Adrenal gland (tissue), 12 donors: ENCODE data around the gene DDX27. TPM values are rescaled to one million over a fixed set of nuclear protein-coding genes. Genes with fewer than 3 reads are reported as not detected.

Source experiments
- DNase-seq, 7 donors: peaks; one replicate each; pipeline ENCODE4 v3.0.0-alpha.2; 2019 to 2020
- H3K27ac ChIP-seq, 5 donors: fragments of 200-600 bp; sonication (generic) in 4 of 5; 1 replicate in 3 of 5; 2 replicates in 2 of 5; pipeline versions ENCODE4 v1.5.1 to v1.8.0; 2016 to 2020; ENCODE audit warnings: mild to moderate bottlenecking in 1 of 5
- H3K27me3 ChIP-seq: fragments of 200-600 bp; 2 replicates; pipeline ENCODE4 v1.8.0; 2021
- H3K36me3 ChIP-seq, 2 donors: fragments of 200-600 bp; replicated peaks in 1 of 2; 1 replicate in 1 of 2; 2 replicates in 1 of 2; pipeline versions ENCODE4 v1.5.1 to v1.8.0; 2018 to 2022
- H3K4me1 ChIP-seq, 2 donors: fragments of 200-600 bp; replicated peaks in 1 of 2; 1 replicate in 1 of 2; 2 replicates in 1 of 2; pipeline versions ENCODE4 v1.5.1 to v1.8.0; 2018 to 2021
- H3K4me3 ChIP-seq, 4 donors: fragments of 200-600 bp; sonication (generic) in 3 of 4; one replicate each; pipeline ENCODE4 v1.5.1; 2016 to 2018
- H3K9me3 ChIP-seq, 3 donors: fragments of 200-600 bp; sonication (generic) in 1 of 3; replicated peaks in 1 of 3; 1 replicate in 2 of 3; 2 replicates in 1 of 3; pipeline versions ENCODE4 v1.5.1 to v1.8.0; 2016 to 2021
- CTCF ChIP-seq, 6 experiments: fragments of 450-650 bp in 4 of 6; fragments of 200-600 bp in 2 of 6; sonication (generic) in 1 of 6; IDR thresholded peaks; 1 replicate in 5 of 6; 2 replicates in 1 of 6; pipeline versions ENCODE4 v1.5.1 to v1.8.0; 2016 to 2021; ENCODE audit warnings: antibody characterized with exemption in 6 of 6, mild to moderate bottlenecking in 2 of 6, moderate library complexity in 1 of 6
- POLR2A ChIP-seq, 2 donors: fragments of 450-650 bp; IDR thresholded peaks; one replicate each; pipeline ENCODE4 v1.6.1; 2017; ENCODE audit warnings: antibody characterized with exemption in 2 of 2, mild to moderate bottlenecking in 2 of 2, moderate library complexity in 1 of 2
- WGBS, 4 donors: extraction: QIAGEN DNeasy Blood & Tissue Kit in 2 of 4; methylation state at CpG; one replicate each; pipeline versions ENCODE4 v1.1.5 to v1.1.7; 2013 to 2017; 5-methylcytosine and 5-hydroxymethylcytosine counted together
- intact Hi-C, 2 donors: fragments of 100-400 bp; cut with DNase I; formaldehyde crosslinking; loops; one replicate each; pipeline versions ENCODE4 v1.14.1 to v1.15.0; 2022 to 2023
- polyA plus RNA-seq, 3 donors: library from polyadenylated mRNA; stranded (reverse); fragments of 200-250 nt in 2 of 3; fragments of 350-450 nt in 1 of 3; fragmentation: Illumina TruSeq in 1 of 3; extraction: RNeasy Lipid Tissue Mini Kit (QIAGEN cat#74804) in 1 of 3; gene quantifications; one replicate each; pipeline ENCODE4 v1.2.3, GENCODE V29; 2013 to 2014
- total RNA-seq, 9 donors: library from RNA; depleted of rRNA in 4 of 9; stranded (reverse); fragments of >200 nt in 4 of 9; fragments of 120-200 nt in 1 of 9; fragmentation: NEBNext Ultra II Directional in 1 of 9; extraction: Animal tissue kit (Norgen Biotek cat#: 25700) in 1 of 9; gene quantifications; one replicate each; pipeline versions ENCODE4 v1.1.0 to v1.2.4, GENCODE V29; 2013 to 2023
- donor health status: healthy with polysubstance abuse.
- donor health status: Bipolar disorder and iron deficiency.
- donor health status: DM: yes; HTN: yes; CAD: no.
- donor health status: DM: no; HTN: no; CAD: no.
- donor health status: DM: no; HTN: no; CAD: no.
- donor health status: DM: yes; HTN: yes; CAD: no.

DDX27 gene
- total and polyA plus RNA-seq, 12 donors: 18.7 to 42.3 (median 23.2) TPM

- Histone ChIP-seq H3K4me3 (no peak overlapping the region), H3K9me3 (no peaks in the 10 kb centered on the region), H3K27ac (no peak overlapping the region), H3K36me3 (peaks cover 0 to 87% of the 10 kb centered on the region in 2 donors), H3K4me1 (no peaks in the 10 kb centered on the region), H3K27me3 (no peaks in the 10 kb centered on the region)
- no peak for TF ChIP-seq CTCF (IDR thresholded peaks at IDR 0.05)
- TF ChIP-seq POLR2A (IDR thresholded peaks at IDR 0.05): no peak
- WGBS, 4 donors: 66 to 93% (median 76%) methylated on average over 7 of the region's 7 CpGs
- no peak for DNase-seq
- intact Hi-C loops: no loop called here
Observed at GRCh38 chr20:49231471-49231870, 12.3 kb downstream of the DDX27 start.

GRCh38 chr20:49233226-49233625, 14.0 kb downstream of the DDX27 start:
- H3K27me3 ChIP-seq: no peaks in the 10 kb centered on the region
- H3K27ac ChIP-seq: no peak overlapping the region
- no peak overlapping the region for H3K4me3 ChIP-seq
- no peak for DNase-seq
- no peak for TF ChIP-seq CTCF (IDR thresholded peaks at IDR 0.05)
- no peak for TF ChIP-seq POLR2A (IDR thresholded peaks at IDR 0.05)
- no peaks in the 10 kb centered on the region for H3K4me1 ChIP-seq
- no peaks in the 10 kb centered on the region for H3K9me3 ChIP-seq
- peaks cover 0 to 89% of the 10 kb centered on the region in 2 donors for H3K36me3 ChIP-seq
- intact Hi-C loops: no loop called here
- WGBS, 4 donors: 91 to 94% (median 93%) methylated on average over 10 of the region's 10 CpGs

- Histone ChIP-seq H3K36me3 (peaks cover 0 to 90% of the 10 kb centered on the region in 2 donors), H3K27ac (no peak overlapping the region), H3K9me3 (no peaks in the 10 kb centered on the region), H3K27me3 (no peaks in the 10 kb centered on the region), H3K4me3 (no peak overlapping the region), H3K4me1 (no peaks in the 10 kb centered on the region)
- intact Hi-C loops: no loop called here
- DNase-seq: no peak
- WGBS, 4 donors: 90 to 96% (median 94%) methylated on average over 6 of the region's 6 CpGs
- TF ChIP-seq POLR2A (IDR thresholded peaks at IDR 0.05): no peak
- TF ChIP-seq CTCF (IDR thresholded peaks at IDR 0.05): no peak
Observed at GRCh38 chr20:49234831-49235230, 15.6 kb downstream of the DDX27 start.

- Histone ChIP-seq H3K4me1 (no peaks in the 10 kb centered on the region), H3K4me3 (no peak overlapping the region), H3K9me3 (no peaks in the 10 kb centered on the region), H3K36me3 (peaks cover 0 to 90% of the 10 kb centered on the region in 2 donors), H3K27ac (no peak overlapping the region), H3K27me3 (no peaks in the 10 kb centered on the region)
- WGBS, 4 donors: 83 to 88% (median 83%) methylated on average over 9 of the region's 9 CpGs
- intact Hi-C loops: no loop called here
- no peak for DNase-seq
- no peak for TF ChIP-seq POLR2A (IDR thresholded peaks at IDR 0.05)
- no peak for TF ChIP-seq CTCF (IDR thresholded peaks at IDR 0.05)
Observed at GRCh38 chr20:49236301-49236700, 17.1 kb downstream of the DDX27 start.
